ENCODE results near the gene PRKCH. TPM values are rescaled to one million over a fixed set of nuclear protein-coding genes. Genes with fewer than 3 reads are reported as not detected.

PRKCH gene
- total and polyA plus RNA-seq, 10 of the 15 experiments (the other 5 are each of a cell fraction or from before 2014, with no cell fraction given), result 10.7 to 140 (median 33.2) TPM

GRCh38 chr14:61559641-61560201, 238.3 kb downstream of the PRKCH start (continued):
- TF ChIP-seq ASH2L (IDR thresholded peaks at IDR 0.05; ENCODE audit: borderline replicate concordance, low read depth) (no peak), ZSCAN29 (IDR thresholded peaks at IDR 0.05) (no peak), ATF7 (IDR thresholded peaks at IDR 0.05; ENCODE audit: low read depth) (no peak), IRF3 (IDR thresholded peaks at IDR 0.05) (no peak), HDAC6 (IDR thresholded peaks at IDR 0.05; ENCODE audit: unreplicated experiment) (no peak)

- Histone ChIP-seq H3K4me1 (ENCODE audit: control insufficient read depth, insufficient read depth, low read length) (peaks cover 8% of the 10 kb centered on the region; the same call in 1 of the 2 replicates), H3K9ac (ENCODE audit: control insufficient read depth, insufficient read depth, low read length) (no peak overlapping the region), H3K9me3 (replicated peaks; ENCODE audit: control insufficient read depth, insufficient read depth, low read length) (no peaks in the 10 kb centered on the region), H3K79me2 (ENCODE audit: control insufficient read depth, insufficient read depth, low read length) (no peaks in the 10 kb centered on the region), H3K27ac (ENCODE audit: control insufficient read depth, insufficient read depth) (no peak overlapping the region), H3K4me3 (no peak overlapping the region), H3K27me3 (replicated peaks in 1 of 2; ENCODE audit: control insufficient read depth in 2 of 2, insufficient read depth in 2 of 2, low read length in 1 of 2) (no peaks in the 10 kb centered on the region), H2AFZ (ENCODE audit: control insufficient read depth, low read depth, low read length) (no peak overlapping the region), H3K4me2 (ENCODE audit: control insufficient read depth, insufficient read depth) (no peak overlapping the region), H4K20me1 (ENCODE audit: control insufficient read depth, insufficient read depth) (no peaks in the 10 kb centered on the region), H3K36me3 (ENCODE audit: control insufficient read depth in 2 of 2, insufficient read depth in 2 of 2, low read length in 1 of 2) (no peaks in the 10 kb centered on the region)
- BruUV-seq (replicated peaks), result no TSS peak
- FAIRE-seq, result no peak
- intact Hi-C loops (cut with micrococcal nuclease; ENCODE audit: unreplicated experiment) (no loop called here), in situ Hi-C loops (cut with MboI) (no loop called here)
- no peak for DNase-seq (ENCODE audit: low read depth, low spot score)
- no peak for TF ChIP-seq SPI1 (IDR thresholded peaks at IDR 0.05; ENCODE audit: borderline replicate concordance, insufficient read depth, low read depth, low read length)
- no peak for TF ChIP-seq ZNF217 (IDR thresholded peaks at IDR 0.05)
- no peak for TF ChIP-seq TARDBP (IDR thresholded peaks at IDR 0.05; ENCODE audit: borderline replicate concordance)
- TF ChIP-seq YBX1 (IDR thresholded peaks at IDR 0.05), result no peak
- no peak for TF ChIP-seq SP1 (IDR thresholded peaks at IDR 0.05; ENCODE audit: low read depth, low read length)
- no peak for TF ChIP-seq RELA (IDR thresholded peaks at IDR 0.05; ENCODE audit: borderline replicate concordance, partially characterized antibody)
- no peak for TF ChIP-seq CTCF (IDR thresholded peaks at IDR 0.05 in 2 of 3, conservative IDR thresholded peaks at IDR 0.05 in 1 of 3; ENCODE audit: control insufficient read depth in 2 of 3, extremely low read depth in 1 of 3, insufficient read depth in 1 of 3, low read depth in 3 of 3, low read length in 3 of 3)
- TF ChIP-seq CUX1 (IDR thresholded peaks at IDR 0.05; ENCODE audit: insufficient replicate concordance, low read depth, low read length), result no peak
- TF ChIP-seq WRNIP1 (IDR thresholded peaks at IDR 0.05; ENCODE audit: borderline replicate concordance, low read depth, low read length), result no peak
- 73% methylated on average over 5 of the region's 5 CpGs for WGBS (ENCODE audit: insufficient coverage, insufficient replicate concordance, low lambda C conversion rate, missing lambda C conversion rate)
- CTCF ChIA-PET, result interaction anchor here (1.1 to 2.0 kb wide), 3 partner anchors 9 to 160 kb away, joined by 3 to 7 read pairs (median 3); no protein-coding TSS in a partner anchor
- POLR2A ChIA-PET, result interaction anchor here (0.6 kb wide), 2 partner anchors 100 to 159 kb away, joined by 3 to 4 read pairs; no protein-coding TSS in a partner anchor
- SMC1A ChIA-PET (ENCODE audit: uncharacterized antibody, unreplicated experiment), result interaction anchor here (0.9 to 1.7 kb wide), 7 partner anchors 10 to 60 kb away, joined by 3 to 5 read pairs (median 4); no protein-coding TSS in a partner anchor
- ATAC-seq, result no peak
- RAD21 ChIA-PET (ENCODE audit: unreplicated experiment), result interaction anchor here (0.6 kb wide), 1 partner anchor 279 kb away, joined by 3 read pairs; no protein-coding TSS in a partner anchor
Observed at GRCh38 chr14:61560323-61560722, 238.9 kb downstream of the PRKCH start.

Measured in GM12878 (cell line).